Measurements from ENCODE around the gene PTPRO. TPM values are rescaled to one million over a fixed set of nuclear protein-coding genes. Genes with fewer than 3 reads are reported as not detected.

The PTPRO gene
- total and polyA plus RNA-seq, 10 of the 15 experiments (the other 5 are each of a cell fraction or from before 2014, with no cell fraction given) = 1.2 to 5.3 (median 3.5) TPM

- no peak for TF ChIP-seq EP300 (IDR thresholded peaks at IDR 0.05; ENCODE audit: borderline replicate concordance in 1 of 2, control insufficient read depth in 1 of 2, low read depth in 2 of 2, low read length in 2 of 2)
- no peak for TF ChIP-seq YY1 (IDR thresholded peaks at IDR 0.05; ENCODE audit: low read depth, low read length)
- TF ChIP-seq MAX (IDR thresholded peaks at IDR 0.05; ENCODE audit: low read depth, low read length) = no peak
- no peak for TF ChIP-seq STAT1 (conservative IDR thresholded peaks at IDR 0.05)
- TF ChIP-seq RAD21 (IDR thresholded peaks at IDR 0.05; ENCODE audit: insufficient read depth, low read depth, low read length) = peak; percentile 82
- no peak for TF ChIP-seq FOXK2 (IDR thresholded peaks at IDR 0.05)
- no peak for TF ChIP-seq MYC (IDR thresholded peaks at IDR 0.05; ENCODE audit: insufficient read depth, insufficient read length, insufficient replicate concordance, low read length, severe bottlenecking)
- TF ChIP-seq EGR1 (IDR thresholded peaks at IDR 0.05; ENCODE audit: borderline replicate concordance in 1 of 2, low read depth in 2 of 2, low read length in 2 of 2) = no peak
- no peak for TF ChIP-seq ZNF217 (IDR thresholded peaks at IDR 0.05)
Observed at GRCh38 chr12:15522574-15523187, 200.4 kb downstream of the PTPRO start (continued).

- intact Hi-C loops (cut with micrococcal nuclease; ENCODE audit: unreplicated experiment) (loop anchor here (10.0 kb wide), 1 partner anchor 521 kb away; no protein-coding TSS in a partner anchor), in situ Hi-C loops (cut with MboI) (no loop called here)
- CTCF ChIA-PET = interaction anchor here (0.9 to 13.6 kb wide), 11 partner anchors 9 to 333 kb away, joined by 3 to 1078 read pairs (median 6); no protein-coding TSS in a partner anchor
- H2AFZ ChIP-seq (ENCODE audit: control insufficient read depth, low read depth, low read length) = no peak overlapping the region
- no peak overlapping the region for H3K4me2 ChIP-seq (ENCODE audit: control insufficient read depth, insufficient read depth)
- FAIRE-seq (no peak), ATAC-seq (no peak), DNase-seq (ENCODE audit: low read depth, low spot score) (no peak)
- no peak overlapping the region for H3K4me3 ChIP-seq
- POLR2A ChIA-PET = interaction anchor here (1.6 kb wide), 1 partner anchor 20 kb away, joined by 5 read pairs; no protein-coding TSS in a partner anchor
- no peaks in the 10 kb centered on the region; a peak in 1 of 4 replicates for H3K27me3 ChIP-seq (replicated peaks in 1 of 2; ENCODE audit: control insufficient read depth in 2 of 2, insufficient read depth in 2 of 2, low read length in 1 of 2)
- no peaks in the 10 kb centered on the region for H3K36me3 ChIP-seq (ENCODE audit: control insufficient read depth in 2 of 2, insufficient read depth in 2 of 2, low read length in 1 of 2)
- WGBS (ENCODE audit: insufficient coverage, insufficient replicate concordance, low lambda C conversion rate, missing lambda C conversion rate) = 100% methylated on average over 2 of the region's 2 CpGs
- H3K9ac ChIP-seq (ENCODE audit: control insufficient read depth, insufficient read depth, low read length) = no peak overlapping the region
- BruUV-seq (replicated peaks) = no TSS peak
- SMC1A ChIA-PET (ENCODE audit: uncharacterized antibody, unreplicated experiment) = interaction anchor here (0.7 to 13.5 kb wide), 16 partner anchors 9 to 331 kb away, joined by 3 to 853 read pairs (median 5); no protein-coding TSS in a partner anchor
- no peaks in the 10 kb centered on the region for H4K20me1 ChIP-seq (ENCODE audit: control insufficient read depth, insufficient read depth)
- no peak overlapping the region for H3K27ac ChIP-seq (ENCODE audit: control insufficient read depth, insufficient read depth)
- RAD21 ChIA-PET (ENCODE audit: unreplicated experiment) = interaction anchor here (0.8 to 11.8 kb wide), 12 partner anchors 9 to 332 kb away, joined by 3 to 609 read pairs (median 4); no protein-coding TSS in a partner anchor
- no peaks in the 10 kb centered on the region for H3K9me3 ChIP-seq (replicated peaks; ENCODE audit: control insufficient read depth, insufficient read depth, low read length)
- H3K4me1 ChIP-seq (ENCODE audit: control insufficient read depth, insufficient read depth, low read length) = no peaks in the 10 kb centered on the region
- no peaks in the 10 kb centered on the region for H3K79me2 ChIP-seq (ENCODE audit: control insufficient read depth, insufficient read depth, low read length)
- TF ChIP-seq SMAD1 (IDR thresholded peaks at IDR 0.05; ENCODE audit: low read depth, partially characterized antibody) (no peak), STAT3 (IDR thresholded peaks at IDR 0.05; ENCODE audit: low read depth, low read length) (no peak), GATAD2B (conservative IDR thresholded peaks at IDR 0.05; ENCODE audit: low read depth) (no peak), CBX3 (IDR thresholded peaks at IDR 0.05; ENCODE audit: borderline replicate concordance, low read depth) (no peak), CHD1 (IDR thresholded peaks at IDR 0.05; ENCODE audit: low read depth, low read length) (no peak), BRCA1 (IDR thresholded peaks at IDR 0.05; ENCODE audit: low read depth, low read length) (no peak), TCF12 (IDR thresholded peaks at IDR 0.05; ENCODE audit: low read depth, low read length) (no peak), IRF3 (IDR thresholded peaks at IDR 0.05) (no peak), KAT2A (conservative IDR thresholded peaks at IDR 0.05; ENCODE audit: control insufficient read depth, low read depth, low read length) (no peak), NKRF (conservative IDR thresholded peaks at IDR 0.05) (no peak)
Observed at GRCh38 chr12:15525441-15525840, 203.1 kb downstream of the PTPRO start.

Measured in GM12878 (cell line).